SK-N-SH treated with all-trans-retinoic acid at 6 μM for 48 hours (cell line): ENCODE data around the gene FBXO3.

Source experiments
- ARNTL ChIP-seq: fragments of 450-650 bp; formaldehyde crosslinking; IDR thresholded peaks from 2 replicates; pipeline ENCODE4 v1.5.0; 2020; ENCODE audit warnings: low read depth, mild to moderate bottlenecking, moderate library complexity, borderline replicate concordance
- BACH2 ChIP-seq: fragments of 250-450 bp; sonication (Bioruptor Pico); IDR thresholded peaks from 2 replicates; pipeline ENCODE4 v1.9.0; 2021; ENCODE audit warnings: mild to moderate bottlenecking, borderline replicate concordance
- GLIS3 ChIP-seq: fragments of 250-450 bp; sonication (Bioruptor Pico); IDR thresholded peaks from 2 replicates; pipeline ENCODE4 v1.5.0; 2020; ENCODE audit warnings: mild to moderate bottlenecking, moderate library complexity
- PATZ1 ChIP-seq: fragments of 250-450 bp; sonication (Bioruptor Pico); IDR thresholded peaks from 2 replicates; pipeline ENCODE4 v1.8.0; 2020; ENCODE audit warnings: mild to moderate bottlenecking, moderate library complexity, borderline replicate concordance
- PPARA ChIP-seq: fragments of 250-450 bp; sonication (Bioruptor Pico); IDR thresholded peaks from 2 replicates; pipeline ENCODE4 v1.5.0; 2020; ENCODE audit warnings: mild to moderate bottlenecking, borderline replicate concordance
- ZFP3 ChIP-seq: fragments of 250-450 bp; sonication (Bioruptor Pico); IDR thresholded peaks from 2 replicates; pipeline ENCODE4 v1.5.0; 2020; ENCODE audit warnings: mild to moderate bottlenecking, moderate library complexity
- ZNF70 ChIP-seq: fragments of 450-650 bp; formaldehyde crosslinking; IDR thresholded peaks from 2 replicates; pipeline ENCODE4 v1.5.0; 2020; ENCODE audit warnings: mild to moderate bottlenecking, moderate library complexity

GRCh38 chr11:33712436-33712835 lies 61.9 kb downstream of the FBXO3 start:
- TF ChIP-seq PPARA (CRISPR knock-in tag) (no peak), GLIS3 (CRISPR knock-in tag) (no peak), ZFP3 (CRISPR knock-in tag) (no peak), ZNF70 (CRISPR knock-in tag) (no peak), PATZ1 (CRISPR knock-in tag) (no peak), BACH2 (CRISPR knock-in tag) (no peak), ARNTL (CRISPR knock-in tag) (no peak)
